ENCODE data around the gene ISOC2.

DNA sequence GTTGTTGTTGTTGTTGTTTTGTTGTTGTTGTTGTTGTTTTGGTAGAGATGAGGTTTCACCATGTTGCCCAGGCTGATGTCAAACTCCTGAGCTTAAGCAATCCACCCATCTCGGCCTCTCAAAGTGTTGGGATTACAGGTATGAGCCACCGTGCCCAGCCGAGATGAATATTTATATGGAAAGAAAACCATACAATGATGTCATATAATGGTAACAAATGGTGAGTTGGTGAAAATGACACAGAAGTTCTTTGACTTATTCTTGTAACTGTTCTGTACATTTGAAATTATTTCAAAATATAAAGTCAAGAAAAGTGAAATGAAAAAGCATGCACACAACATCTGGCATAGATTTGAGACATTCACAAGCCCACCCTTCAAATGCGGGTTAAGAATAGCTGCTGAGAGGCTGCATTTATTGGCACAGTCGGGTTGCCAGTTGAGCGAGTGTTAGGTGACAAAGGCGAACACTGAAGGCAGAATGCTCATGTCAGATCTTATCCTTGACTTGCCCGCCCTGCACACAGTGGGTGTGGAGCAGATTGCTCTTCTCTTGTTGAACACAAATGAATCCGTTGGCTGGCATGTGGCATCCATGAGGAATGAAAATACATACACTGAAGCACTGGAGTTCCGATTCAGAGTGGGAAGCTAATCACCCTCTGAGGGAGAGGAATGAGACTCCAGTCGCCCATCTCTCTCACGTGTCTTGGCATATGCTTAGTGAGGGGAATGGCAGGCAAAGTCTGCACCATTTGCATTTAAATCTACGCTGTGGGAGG, 38.0 kb downstream of the ISOC2 start:
- TF ChIP-seq POLR2A (IDR thresholded peaks at IDR 0.05), result no peak
- TF ChIP-seq, protein P1, sequence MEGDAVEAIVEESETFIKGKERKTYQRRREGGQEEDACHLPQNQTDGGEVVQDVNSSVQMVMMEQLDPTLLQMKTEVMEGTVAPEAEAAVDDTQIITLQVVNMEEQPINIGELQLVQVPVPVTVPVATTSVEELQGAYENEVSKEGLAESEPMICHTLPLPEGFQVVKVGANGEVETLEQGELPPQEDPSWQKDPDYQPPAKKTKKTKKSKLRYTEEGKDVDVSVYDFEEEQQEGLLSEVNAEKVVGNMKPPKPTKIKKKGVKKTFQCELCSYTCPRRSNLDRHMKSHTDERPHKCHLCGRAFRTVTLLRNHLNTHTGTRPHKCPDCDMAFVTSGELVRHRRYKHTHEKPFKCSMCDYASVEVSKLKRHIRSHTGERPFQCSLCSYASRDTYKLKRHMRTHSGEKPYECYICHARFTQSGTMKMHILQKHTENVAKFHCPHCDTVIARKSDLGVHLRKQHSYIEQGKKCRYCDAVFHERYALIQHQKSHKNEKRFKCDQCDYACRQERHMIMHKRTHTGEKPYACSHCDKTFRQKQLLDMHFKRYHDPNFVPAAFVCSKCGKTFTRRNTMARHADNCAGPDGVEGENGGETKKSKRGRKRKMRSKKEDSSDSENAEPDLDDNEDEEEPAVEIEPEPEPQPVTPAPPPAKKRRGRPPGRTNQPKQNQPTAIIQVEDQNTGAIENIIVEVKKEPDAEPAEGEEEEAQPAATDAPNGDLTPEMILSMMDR (IDR thresholded peaks at IDR 0.05), result no peak

All from adrenal gland (tissue), 5 donors.